ENCODE results near the gene SPOPL.

SPOPL gene

DNA sequence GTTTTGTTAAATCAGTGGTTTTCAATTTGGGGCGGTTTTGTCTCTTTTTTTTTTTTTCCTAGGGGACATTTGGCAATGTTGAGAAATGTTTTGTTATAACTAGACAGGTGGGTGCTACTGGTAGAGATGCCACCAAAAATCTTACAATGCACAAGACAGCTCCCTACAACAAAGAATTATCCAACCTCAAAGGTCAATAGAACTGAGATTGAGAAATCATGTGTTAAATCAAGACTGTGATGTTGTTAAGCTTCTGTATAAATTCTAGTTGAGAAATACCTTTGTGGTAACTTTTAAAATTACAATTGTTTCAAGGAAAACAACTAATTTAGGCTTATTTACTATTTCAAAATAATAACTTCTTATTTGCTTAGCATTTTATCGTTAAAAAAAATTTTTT lies 9.4 kb upstream of the SPOPL start:
- TF ChIP-seq, protein P1, sequence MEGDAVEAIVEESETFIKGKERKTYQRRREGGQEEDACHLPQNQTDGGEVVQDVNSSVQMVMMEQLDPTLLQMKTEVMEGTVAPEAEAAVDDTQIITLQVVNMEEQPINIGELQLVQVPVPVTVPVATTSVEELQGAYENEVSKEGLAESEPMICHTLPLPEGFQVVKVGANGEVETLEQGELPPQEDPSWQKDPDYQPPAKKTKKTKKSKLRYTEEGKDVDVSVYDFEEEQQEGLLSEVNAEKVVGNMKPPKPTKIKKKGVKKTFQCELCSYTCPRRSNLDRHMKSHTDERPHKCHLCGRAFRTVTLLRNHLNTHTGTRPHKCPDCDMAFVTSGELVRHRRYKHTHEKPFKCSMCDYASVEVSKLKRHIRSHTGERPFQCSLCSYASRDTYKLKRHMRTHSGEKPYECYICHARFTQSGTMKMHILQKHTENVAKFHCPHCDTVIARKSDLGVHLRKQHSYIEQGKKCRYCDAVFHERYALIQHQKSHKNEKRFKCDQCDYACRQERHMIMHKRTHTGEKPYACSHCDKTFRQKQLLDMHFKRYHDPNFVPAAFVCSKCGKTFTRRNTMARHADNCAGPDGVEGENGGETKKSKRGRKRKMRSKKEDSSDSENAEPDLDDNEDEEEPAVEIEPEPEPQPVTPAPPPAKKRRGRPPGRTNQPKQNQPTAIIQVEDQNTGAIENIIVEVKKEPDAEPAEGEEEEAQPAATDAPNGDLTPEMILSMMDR (IDR thresholded peaks at IDR 0.05) = no peak
- peaks cover 4% of the 10 kb centered on the region for H3K27me3 Mint-ChIP-seq (ENCODE audit: low read depth, poor library complexity)
- no peak overlapping the region for H3K4me3 Mint-ChIP-seq
- no peak for DNase-seq
- no peak overlapping the region for H3K27ac Mint-ChIP-seq
- peaks cover 20% of the 10 kb centered on the region for H3K4me1 Mint-ChIP-seq
- no peaks in the 10 kb centered on the region for H3K9me3 Mint-ChIP-seq
- H3K36me3 Mint-ChIP-seq (ENCODE audit: low read depth) = peaks cover 17% of the 10 kb centered on the region

DNA sequence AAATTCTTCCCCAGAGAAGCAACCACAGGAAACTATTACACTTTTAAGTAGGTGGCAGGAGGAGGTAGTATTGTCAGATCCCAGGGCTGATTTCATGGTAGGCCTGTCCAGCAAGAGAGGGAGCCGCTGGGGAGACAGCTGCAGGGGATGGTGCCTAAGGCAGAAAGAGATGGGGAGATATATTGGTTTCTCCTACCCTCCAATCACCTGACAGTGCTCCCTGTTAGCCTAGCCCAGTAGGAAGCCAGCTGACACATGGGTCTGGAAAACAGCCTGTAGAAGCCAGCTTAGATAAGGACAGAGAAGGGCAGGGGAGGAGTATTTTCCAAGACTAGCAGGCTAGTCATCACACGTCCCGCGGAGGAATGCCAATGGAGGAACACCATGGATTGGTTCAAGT lies 8.2 kb upstream of the SPOPL start:
- Mint-ChIP-seq H3K36me3 (ENCODE audit: low read depth) (peaks cover 23% of the 10 kb centered on the region), H3K9me3 (no peaks in the 10 kb centered on the region), H3K4me1 (peaks cover 20% of the 10 kb centered on the region), H3K27me3 (ENCODE audit: low read depth, poor library complexity) (peaks cover 4% of the 10 kb centered on the region), H3K4me3 (no peak overlapping the region), H3K27ac (no peak overlapping the region)
- DNase-seq = no peak
- TF ChIP-seq, protein P1 (IDR thresholded peaks at IDR 0.05) = no peak

DNA sequence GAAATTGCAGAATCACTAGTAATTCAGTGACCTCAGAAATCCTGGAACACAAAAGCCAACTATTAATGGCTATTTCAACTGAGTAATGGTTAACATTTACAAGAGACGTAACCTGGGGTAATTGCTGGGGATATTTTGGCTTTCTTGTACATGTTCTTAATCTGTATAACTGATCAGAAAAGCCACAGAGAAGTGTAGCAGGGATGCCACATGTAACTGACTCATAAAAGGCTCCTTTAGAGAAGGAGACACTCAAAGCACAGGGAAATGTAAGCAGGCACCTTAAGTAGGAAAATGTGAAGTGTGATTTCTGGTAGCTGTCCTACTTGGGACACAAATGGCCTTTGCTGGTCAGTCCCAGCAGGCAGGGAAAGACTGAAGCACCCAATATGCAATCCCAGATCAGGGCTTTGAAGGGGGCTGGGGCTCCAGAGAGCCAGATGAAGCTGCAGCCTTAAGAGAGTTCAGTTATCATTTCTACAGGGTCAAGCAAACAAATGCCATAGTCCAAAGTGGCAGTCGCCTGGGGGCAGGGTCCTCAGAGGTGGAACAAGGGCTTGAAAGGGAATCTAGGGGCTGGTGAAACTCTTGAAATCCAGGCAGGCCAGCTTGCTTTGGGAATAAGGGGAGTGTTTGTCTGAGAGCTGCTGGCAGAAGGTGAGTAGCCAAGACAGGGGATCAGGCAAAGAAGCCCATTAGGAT lies 7.2 kb upstream of the SPOPL start:
- Mint-ChIP-seq H3K27me3 (ENCODE audit: low read depth, poor library complexity) (peaks cover 4% of the 10 kb centered on the region), H3K36me3 (ENCODE audit: low read depth) (peaks cover 23% of the 10 kb centered on the region), H3K4me3 (no peak overlapping the region), H3K27ac (peak overlapping the region; percentile 71), H3K4me1 (peaks cover 24% of the 10 kb centered on the region), H3K9me3 (no peaks in the 10 kb centered on the region)
- TF ChIP-seq, protein P1 (IDR thresholded peaks at IDR 0.05) = no peak
- DNase-seq = no peak

DNA sequence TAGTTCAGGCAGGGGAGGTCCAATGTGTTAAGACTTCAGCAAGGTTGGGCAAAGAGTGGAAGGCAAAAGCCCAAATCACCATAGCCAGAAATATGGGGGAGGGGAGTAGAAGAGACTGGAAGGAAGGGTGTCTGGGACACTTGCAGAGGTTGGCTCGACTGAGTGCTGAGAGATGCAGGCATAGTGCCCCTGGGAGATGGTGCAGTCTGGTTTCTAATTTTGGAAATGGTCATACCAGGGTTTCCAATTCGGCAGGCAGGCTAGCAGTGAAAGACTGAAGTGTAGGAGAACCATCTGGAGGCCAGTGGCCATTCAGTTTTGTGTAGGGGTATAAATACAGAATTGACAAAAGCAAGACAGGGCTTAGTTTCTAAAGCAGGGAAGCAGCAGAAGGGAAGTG lies 6.2 kb upstream of the SPOPL start:
- Mint-ChIP-seq H3K4me1 (peaks cover 30% of the 10 kb centered on the region), H3K27ac (peak overlapping the region; percentile 74), H3K9me3 (no peaks in the 10 kb centered on the region), H3K4me3 (no peak overlapping the region), H3K36me3 (ENCODE audit: low read depth) (peaks cover 23% of the 10 kb centered on the region), H3K27me3 (ENCODE audit: low read depth, poor library complexity) (peaks cover 4% of the 10 kb centered on the region)
- no peak for DNase-seq
- TF ChIP-seq, protein P1 (IDR thresholded peaks at IDR 0.05) = no peak

DNA sequence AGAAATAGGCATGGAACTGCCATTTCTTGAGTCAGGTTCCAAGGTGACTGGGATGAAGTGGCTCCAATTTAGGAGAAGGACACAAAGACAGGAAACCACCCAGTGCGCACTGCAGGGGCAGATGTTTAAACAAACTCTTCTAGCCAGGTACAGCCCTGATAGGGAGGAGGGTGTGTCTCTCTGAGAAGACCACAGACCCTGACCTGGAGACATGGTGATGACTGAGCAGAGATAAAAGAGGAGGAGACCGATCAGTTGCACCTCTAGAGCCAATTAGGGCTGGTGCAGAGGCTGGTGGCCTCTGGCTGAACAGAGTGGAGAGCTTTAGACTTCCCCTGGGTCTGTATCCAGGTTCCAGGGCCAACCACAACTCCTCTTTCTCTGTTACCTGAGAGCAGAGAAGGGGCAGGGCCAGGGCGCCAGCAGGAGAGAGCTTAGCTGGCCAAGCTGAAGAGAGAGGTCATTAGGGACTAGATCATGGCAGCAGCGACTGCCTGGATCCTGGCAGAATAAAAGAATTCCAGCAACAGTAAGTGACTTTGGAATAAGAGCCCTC lies 5.4 kb upstream of the SPOPL start:
- Mint-ChIP-seq H3K36me3 (ENCODE audit: low read depth) (peaks cover 23% of the 10 kb centered on the region), H3K27ac (no peak overlapping the region), H3K9me3 (no peaks in the 10 kb centered on the region), H3K4me1 (peaks cover 35% of the 10 kb centered on the region), H3K27me3 (ENCODE audit: low read depth, poor library complexity) (peaks cover 4% of the 10 kb centered on the region), H3K4me3 (no peak overlapping the region)
- DNase-seq = no peak
- TF ChIP-seq, protein P1 (IDR thresholded peaks at IDR 0.05) = no peak

DNA sequence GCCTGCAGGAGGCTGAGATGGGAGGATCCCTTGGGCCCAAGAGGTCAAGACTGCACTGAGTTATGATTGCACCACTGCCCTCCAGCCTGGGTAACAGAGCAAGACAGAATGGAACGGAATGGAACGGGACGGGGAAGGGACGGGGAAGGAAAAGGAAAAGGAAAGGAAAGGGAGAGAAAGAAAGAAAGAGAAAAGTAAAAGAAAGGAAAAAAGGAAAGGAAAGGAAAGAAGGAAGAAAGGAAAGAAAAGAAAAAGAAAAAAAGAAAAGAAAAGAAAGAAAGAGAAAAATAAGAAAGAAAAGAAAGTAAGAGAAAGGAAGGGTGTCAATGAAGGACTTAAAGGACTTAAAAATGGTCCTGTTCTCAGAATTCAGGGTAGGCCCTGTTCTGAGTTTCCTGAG lies 4.3 kb upstream of the SPOPL start:
- Mint-ChIP-seq H3K27ac (no peak overlapping the region), H3K4me3 (no peak overlapping the region), H3K27me3 (ENCODE audit: low read depth, poor library complexity) (peaks cover 4% of the 10 kb centered on the region), H3K4me1 (peaks cover 37% of the 10 kb centered on the region), H3K36me3 (ENCODE audit: low read depth) (peaks cover 23% of the 10 kb centered on the region), H3K9me3 (no peaks in the 10 kb centered on the region)
- no peak for DNase-seq
- TF ChIP-seq, protein P1 (IDR thresholded peaks at IDR 0.05) = no peak
